ENCODE measurements around the gene SRC.

DNA sequence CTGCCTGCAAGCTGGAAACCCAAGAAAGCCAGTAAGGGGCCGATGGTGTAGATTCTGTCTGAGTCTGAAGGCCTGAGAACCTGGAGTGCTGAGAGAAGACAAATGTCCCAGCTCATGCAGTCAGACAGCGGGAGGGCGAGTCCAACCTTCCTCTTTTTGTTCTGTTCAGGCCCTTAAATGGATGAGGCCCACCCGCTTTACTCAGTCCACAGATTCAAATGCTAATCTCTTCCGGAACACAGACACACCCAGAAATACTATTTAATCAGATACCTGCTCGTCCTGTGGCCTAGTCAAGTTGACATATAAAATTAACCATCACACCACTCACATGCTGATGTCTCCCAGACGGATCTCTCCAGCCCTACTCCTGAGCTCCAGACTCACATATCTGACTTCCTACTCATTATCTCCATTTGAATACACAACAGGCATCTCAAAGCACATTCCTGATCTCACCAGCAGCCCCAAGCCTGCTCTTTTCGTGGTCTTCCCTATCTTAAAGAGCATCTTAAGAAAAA, 26.7 kb upstream of the SRC start:
- TF ChIP-seq CTCF (IDR thresholded peaks at IDR 0.05) (no peak), POLR2A (IDR thresholded peaks at IDR 0.05; ENCODE audit: low read depth) (no peak), EP300 (IDR thresholded peaks at IDR 0.05) (no peak)

All from esophagus muscularis mucosa (tissue), 4 donors.